ENCODE measurements around the gene GPC3. TPM values are rescaled to one million over a fixed set of nuclear protein-coding genes. Genes with fewer than 3 reads are reported as not detected.

Gene GPC3
- total RNA-seq, 4 donors from 2014 or later = 8.4 to 28.2 (median 20.4) TPM

DNA sequence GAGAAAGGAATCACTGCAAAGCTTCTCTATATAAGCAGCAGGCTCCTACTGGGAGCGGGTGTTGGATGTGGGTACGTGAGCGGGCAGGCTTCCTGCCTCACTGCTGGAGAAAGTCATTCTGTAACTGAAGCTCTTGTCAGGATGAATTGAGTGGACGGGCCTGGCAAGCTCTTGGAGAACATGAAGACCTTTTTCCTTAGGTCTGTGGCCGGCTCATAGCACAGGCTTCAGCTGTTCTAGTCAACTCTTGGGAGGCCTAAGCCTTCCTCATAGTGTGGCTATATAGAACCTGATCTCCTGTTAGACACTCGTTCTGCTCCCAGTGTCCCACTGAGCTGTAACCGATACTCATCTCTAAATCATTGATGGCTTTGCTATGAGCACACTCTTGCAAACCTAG is 461.9 kb downstream of the GPC3 start:
- intact Hi-C loops (cut with DNase I) = no loop called here
- Histone ChIP-seq H3K4me1 (peaks cover 6 to 19% of the 10 kb centered on the region in 2 donors), H3K9me3 (no peaks in the 10 kb centered on the region), H3K36me3 (no peaks in the 10 kb centered on the region), H3K27me3 (no peaks in the 10 kb centered on the region), H3K4me3 (replicated peaks in 1 of 3) (no peak overlapping the region), H3K27ac (peak overlapping the region; percentile 70 to 73 (median 73))
- DNase-seq = no peak
- WGBS, 2 donors = 94% methylated on average over 5 of the region's 7 CpGs; no CpG with 5 or more reads in 1 of the 2 donors
- TF ChIP-seq, protein P1, sequence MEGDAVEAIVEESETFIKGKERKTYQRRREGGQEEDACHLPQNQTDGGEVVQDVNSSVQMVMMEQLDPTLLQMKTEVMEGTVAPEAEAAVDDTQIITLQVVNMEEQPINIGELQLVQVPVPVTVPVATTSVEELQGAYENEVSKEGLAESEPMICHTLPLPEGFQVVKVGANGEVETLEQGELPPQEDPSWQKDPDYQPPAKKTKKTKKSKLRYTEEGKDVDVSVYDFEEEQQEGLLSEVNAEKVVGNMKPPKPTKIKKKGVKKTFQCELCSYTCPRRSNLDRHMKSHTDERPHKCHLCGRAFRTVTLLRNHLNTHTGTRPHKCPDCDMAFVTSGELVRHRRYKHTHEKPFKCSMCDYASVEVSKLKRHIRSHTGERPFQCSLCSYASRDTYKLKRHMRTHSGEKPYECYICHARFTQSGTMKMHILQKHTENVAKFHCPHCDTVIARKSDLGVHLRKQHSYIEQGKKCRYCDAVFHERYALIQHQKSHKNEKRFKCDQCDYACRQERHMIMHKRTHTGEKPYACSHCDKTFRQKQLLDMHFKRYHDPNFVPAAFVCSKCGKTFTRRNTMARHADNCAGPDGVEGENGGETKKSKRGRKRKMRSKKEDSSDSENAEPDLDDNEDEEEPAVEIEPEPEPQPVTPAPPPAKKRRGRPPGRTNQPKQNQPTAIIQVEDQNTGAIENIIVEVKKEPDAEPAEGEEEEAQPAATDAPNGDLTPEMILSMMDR (IDR thresholded peaks at IDR 0.05) = no peak
- no peak for TF ChIP-seq POLR2A (IDR thresholded peaks at IDR 0.05)

DNA sequence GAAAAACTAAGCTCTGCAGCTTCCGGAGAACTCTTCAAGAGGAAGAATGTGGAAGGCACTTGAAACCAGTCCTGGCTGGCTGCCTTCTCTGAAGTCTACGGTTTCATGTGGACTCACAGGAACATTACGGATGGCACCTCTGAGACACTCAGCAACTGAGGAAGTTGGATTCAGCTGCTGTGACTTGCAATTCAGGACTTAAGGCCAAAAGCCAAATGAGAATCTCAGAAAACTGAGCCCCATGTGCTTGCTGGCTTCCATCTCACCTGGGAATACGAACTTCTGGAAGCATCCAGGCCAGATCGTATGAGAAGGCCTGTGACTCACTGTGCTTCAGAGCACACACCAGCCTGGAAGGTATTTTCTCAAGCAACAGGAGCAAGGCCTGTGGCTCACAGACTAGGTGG is 462.3 kb downstream of the GPC3 start:
- no peak overlapping the region for H3K4me3 ChIP-seq (replicated peaks in 1 of 3)
- DNase-seq = peak; percentile 86 to 90
- H3K4me1 ChIP-seq = peaks cover 6 to 19% of the 10 kb centered on the region in 2 donors
- H3K27ac ChIP-seq = peak overlapping the region; percentile 70 to 73 (median 73)
- intact Hi-C loops (cut with DNase I) = no loop called here
- H3K27me3 ChIP-seq = no peaks in the 10 kb centered on the region
- H3K36me3 ChIP-seq = no peaks in the 10 kb centered on the region
- no peaks in the 10 kb centered on the region for H3K9me3 ChIP-seq
- TF ChIP-seq, protein P1 (IDR thresholded peaks at IDR 0.05) = no peak
- TF ChIP-seq POLR2A (IDR thresholded peaks at IDR 0.05) = no peak
- WGBS, 2 donors = 15 to 35% methylated on average over 3 to 5 of the region's 5 CpGs

DNA sequence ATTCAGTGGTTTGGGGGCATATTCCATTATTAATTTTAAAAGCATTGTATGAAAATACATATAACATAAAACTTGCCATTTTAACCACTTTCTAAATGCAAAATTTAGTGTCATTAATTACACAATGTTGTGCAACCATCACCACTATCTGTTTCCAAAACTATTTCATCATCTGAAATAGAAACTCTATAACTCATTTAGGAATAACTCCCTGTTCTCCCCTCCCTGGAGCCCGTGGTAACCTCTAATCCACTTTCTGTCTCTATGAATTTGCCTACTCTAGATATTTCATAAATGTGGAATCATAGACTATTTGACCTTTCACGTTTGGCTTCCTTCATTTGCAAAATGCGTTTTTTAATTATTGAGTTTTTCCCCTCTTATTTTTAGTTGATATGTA is 468.7 kb downstream of the GPC3 start:
- DNase-seq = no peak
- WGBS, 2 donors = 71 to 73% methylated on average over 3 of the region's 3 CpGs
- intact Hi-C loops (cut with DNase I) = no loop called here
- H3K27me3 ChIP-seq = no peaks in the 10 kb centered on the region
- TF ChIP-seq, protein P1 (IDR thresholded peaks at IDR 0.05) = no peak
- no peak for TF ChIP-seq POLR2A (IDR thresholded peaks at IDR 0.05)
- H3K27ac ChIP-seq = no peak overlapping the region
- H3K36me3 ChIP-seq = no peaks in the 10 kb centered on the region
- H3K4me1 ChIP-seq = no peaks in the 10 kb centered on the region
- H3K4me3 ChIP-seq (replicated peaks in 1 of 3) = no peak overlapping the region
- no peaks in the 10 kb centered on the region for H3K9me3 ChIP-seq

DNA sequence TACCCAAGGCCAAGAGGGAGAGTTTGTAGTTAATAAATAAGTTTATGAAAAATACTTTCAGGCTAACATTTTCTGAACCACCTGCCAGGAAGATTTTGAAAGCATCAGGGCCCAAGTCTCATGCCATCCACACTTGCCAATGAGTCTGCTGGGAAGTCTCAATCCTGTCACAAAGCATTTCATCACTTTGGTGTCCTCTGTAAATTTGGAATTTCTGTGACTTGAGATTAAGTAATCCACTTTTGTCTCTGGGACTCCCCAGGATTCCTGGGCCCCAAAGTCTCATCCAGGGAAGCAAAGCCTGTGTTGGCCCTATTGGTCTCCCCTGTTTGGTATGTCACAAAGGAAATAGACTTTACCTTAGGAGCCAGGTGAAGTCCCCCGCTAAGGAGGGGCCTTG is 470.9 kb downstream of the GPC3 start:
- H3K4me3 ChIP-seq (replicated peaks in 1 of 3) = no peak overlapping the region
- TF ChIP-seq POLR2A (IDR thresholded peaks at IDR 0.05) = no peak
- TF ChIP-seq, protein P1 (IDR thresholded peaks at IDR 0.05) = no peak
- no peak for DNase-seq
- no peaks in the 10 kb centered on the region for H3K9me3 ChIP-seq
- no peaks in the 10 kb centered on the region for H3K36me3 ChIP-seq
- intact Hi-C loops (cut with DNase I) = no loop called here
- H3K27me3 ChIP-seq = no peaks in the 10 kb centered on the region
- no peaks in the 10 kb centered on the region for H3K4me1 ChIP-seq
- WGBS, 2 donors = 100% methylated on average over 1 of the region's 1 CpG
- H3K27ac ChIP-seq = no peak overlapping the region

DNA sequence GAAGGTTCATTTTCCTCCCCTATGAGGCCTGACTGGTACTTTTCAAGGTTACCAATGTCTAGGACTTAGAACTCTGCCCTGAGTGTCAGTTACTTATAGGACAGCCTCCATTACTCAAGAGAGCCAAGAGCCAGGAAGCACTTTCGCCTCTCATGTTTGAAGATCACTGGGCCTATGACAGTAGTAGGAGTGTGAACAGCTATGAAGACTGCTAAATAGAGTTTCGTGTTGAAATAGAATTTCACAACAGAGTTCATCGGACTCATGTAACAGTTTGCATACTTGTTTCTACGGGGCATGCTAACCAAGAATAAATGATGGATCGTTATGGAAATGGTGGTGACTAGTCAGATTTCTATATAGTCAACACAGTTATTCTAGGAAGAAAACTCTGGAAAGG is 472.3 kb downstream of the GPC3 start:
- Histone ChIP-seq H3K9me3 (no peaks in the 10 kb centered on the region), H3K36me3 (no peaks in the 10 kb centered on the region), H3K4me1 (no peaks in the 10 kb centered on the region), H3K27ac (no peak overlapping the region), H3K27me3 (no peaks in the 10 kb centered on the region), H3K4me3 (replicated peaks in 1 of 3) (no peak overlapping the region)
- DNase-seq = no peak
- no peak for TF ChIP-seq POLR2A (IDR thresholded peaks at IDR 0.05)
- TF ChIP-seq, protein P1 (IDR thresholded peaks at IDR 0.05) = no peak
- 87 to 98% methylated on average over 5 of the region's 5 CpGs for WGBS, 2 donors
- intact Hi-C loops (cut with DNase I) = no loop called here

Measured in thyroid gland (tissue), 4 donors.